Gastrocnemius medialis (tissue), 4 donors: ENCODE data around the gene CACNA1C.

Source experiments
- CTCF ChIP-seq, 5 experiments: fragments of 450-650 bp in 3 of 5; fragments of 200-600 bp in 2 of 5; sonication (generic) in 2 of 5; IDR thresholded peaks in 4 of 5; conservative IDR thresholded peaks in 1 of 5; 1 replicate in 4 of 5; 2 replicates in 1 of 5; pipeline ENCODE4 v1.5.1; 2016 to 2019; ENCODE audit warnings: antibody characterized with exemption in 5 of 5, mild to moderate bottlenecking in 3 of 5, moderate library complexity in 3 of 5
- POLR2A ChIP-seq, 2 donors: fragments of 450-650 bp; IDR thresholded peaks; one replicate each; pipeline ENCODE4 v1.6.1; 2017; ENCODE audit warnings: antibody characterized with exemption in 2 of 2, mild to moderate bottlenecking in 2 of 2, moderate library complexity in 2 of 2

GRCh38 chr12:2336409-2336829, 283.6 kb downstream of the CACNA1C start:
- TF ChIP-seq CTCF (IDR thresholded peaks at IDR 0.05 in 4 of 5, conservative IDR thresholded peaks at IDR 0.05 in 1 of 5) (no peak), POLR2A (IDR thresholded peaks at IDR 0.05) (peak; percentile 27 to 66)
